Measurements from ENCODE around the gene SRRM4. TPM values are rescaled to one million over a fixed set of nuclear protein-coding genes. Genes with fewer than 3 reads are reported as not detected.
A peak's percentile ranks its signal among the peaks of the same experiment; 100 is the strongest.

The SRRM4 gene
- total RNA-seq, 1 experiment from 2014 or later, result 0.02 TPM

GRCh38 chr12:119178544-119179334 lies 197.4 kb downstream of the SRRM4 start, which contains the start of gene HSPB8:
Gene HSPB8 (plus strand): TSS chr12:119178931. CDS start chr12:119179313, 382 bp downstream.
- intact Hi-C loops (cut with micrococcal nuclease), result no loop called here
- Histone ChIP-seq H3K9ac (ENCODE audit: low read length) (peak within 1 kb of the TSS; percentile 54), H3K4me1 (ENCODE audit: control insufficient read depth in 1 of 2, insufficient read depth in 2 of 2, low read length in 2 of 2) (peaks cover 45 to 56% of the 10 kb centered on the region in 2 experiments), H3K4me2 (ENCODE audit: low read length) (peak within 1 kb of the TSS; percentile 90), H2AFZ (ENCODE audit: low read depth, low read length, poor library complexity, severe bottlenecking) (peak within 1 kb of the TSS; percentile 68), H3K9me2 (ENCODE audit: insufficient read depth) (no peaks in the 10 kb centered on the region), H3K36me3 (ENCODE audit: control insufficient read depth in 1 of 2, insufficient read depth in 2 of 2, low read length in 2 of 2) (no peaks in the 10 kb centered on the region), H3K4me3 (replicated peaks in 1 of 2; ENCODE audit: low read depth in 1 of 2, low read length in 2 of 2) (peak within 1 kb of the TSS; percentile 41 to 54), H3K27ac (ENCODE audit: low read depth, low read length) (peak within 1 kb of the TSS; percentile 46), H3K9me3 (ENCODE audit: control insufficient read depth in 1 of 2, insufficient read depth in 1 of 2, low read depth in 1 of 2, low read length in 2 of 2) (no peaks in the 10 kb centered on the region), H3K79me2 (ENCODE audit: insufficient read depth, low read length) (no peaks in the 10 kb centered on the region), H4K20me1 (ENCODE audit: insufficient read depth) (no peaks in the 10 kb centered on the region), H3K27me3 (ENCODE audit: insufficient read depth, low read length) (no peaks in the 10 kb centered on the region)
- TF ChIP-seq JUND (IDR thresholded peaks at IDR 0.05) (no peak), POLR2AphosphoS5 (IDR thresholded peaks at IDR 0.05; ENCODE audit: low read depth, low read length) (0 out of 2 replicates have a peak, but pooled peaks have one; percentile 17)
- ChIA-PET CTCF (interaction anchor here (1.8 kb wide), 1 partner anchor 23 kb away, joined by 4 read pairs; no protein-coding TSS in a partner anchor), POLR2A (interaction anchor here (0.9 to 1.4 kb wide), 3 partner anchors 10 to 25 kb away, joined by 3 to 4 read pairs (median 3); no protein-coding TSS in a partner anchor), RAD21 (ENCODE audit: low non-redundant PET in 1 of 2, low total read pairs in 2 of 2, uncharacterized antibody in 2 of 2, unreplicated experiment in 2 of 2) (no interaction called here)
- TSS peak; percentile 61 for BruUV-seq (replicated peaks)
- DNase-seq (ENCODE audit: low read depth, low spot score), result peak; percentile 33
- peak; percentile 88 for ATAC-seq

- Histone ChIP-seq H3K27me3 (ENCODE audit: insufficient read depth, low read length) (no peaks in the 10 kb centered on the region), H3K9me2 (ENCODE audit: insufficient read depth) (no peaks in the 10 kb centered on the region), H3K79me2 (ENCODE audit: insufficient read depth, low read length) (no peaks in the 10 kb centered on the region), H3K4me3 (replicated peaks in 1 of 2; ENCODE audit: low read depth in 1 of 2, low read length in 2 of 2) (peak overlapping the region; percentile 41 to 54), H2AFZ (ENCODE audit: low read depth, low read length, poor library complexity, severe bottlenecking) (peak overlapping the region; percentile 68), H3K27ac (ENCODE audit: low read depth, low read length) (peak overlapping the region; percentile 46), H3K9me3 (ENCODE audit: control insufficient read depth in 1 of 2, insufficient read depth in 1 of 2, low read depth in 1 of 2, low read length in 2 of 2) (no peaks in the 10 kb centered on the region), H3K36me3 (ENCODE audit: control insufficient read depth in 1 of 2, insufficient read depth in 2 of 2, low read length in 2 of 2) (no peaks in the 10 kb centered on the region), H3K4me2 (ENCODE audit: low read length) (peak overlapping the region; percentile 90), H3K9ac (ENCODE audit: low read length) (peak overlapping the region; percentile 54), H4K20me1 (ENCODE audit: insufficient read depth) (no peaks in the 10 kb centered on the region), H3K4me1 (ENCODE audit: control insufficient read depth in 1 of 2, insufficient read depth in 2 of 2, low read length in 2 of 2) (peaks cover 45 to 56% of the 10 kb centered on the region in 2 experiments)
- TF ChIP-seq MAX (IDR thresholded peaks at IDR 0.05) (0 out of 2 replicates have a peak, but pooled peaks have one; percentile 7), JUND (IDR thresholded peaks at IDR 0.05) (peak; percentile 80), SP1 (IDR thresholded peaks at IDR 0.05; ENCODE audit: low read depth) (peak; percentile 55), CTCF (IDR thresholded peaks at IDR 0.05 in 2 of 3, conservative IDR thresholded peaks at IDR 0.05 in 1 of 3; ENCODE audit: borderline replicate concordance in 1 of 3, insufficient read depth in 1 of 3, low read depth in 2 of 3, low read length in 2 of 3) (no peak), FOSL1 (IDR thresholded peaks at IDR 0.05; ENCODE audit: low read depth) (peak; percentile 65), ATF3 (IDR thresholded peaks at IDR 0.05) (no peak; the same call in 1 of the 2 replicates)
- CTCF ChIA-PET, result interaction anchor here (1.8 kb wide), 1 partner anchor 23 kb away, joined by 4 read pairs; no protein-coding TSS in a partner anchor
- POLR2A ChIA-PET, result interaction anchor here (1.1 to 1.4 kb wide), 2 partner anchors 9 to 16 kb away, joined by 3 read pairs; no protein-coding TSS in a partner anchor
- intact Hi-C loops (cut with micrococcal nuclease), result no loop called here
- DNase-seq (ENCODE audit: low read depth, low spot score) (peak; percentile 57), ATAC-seq (peak; percentile 64)
- no TSS peak for BruUV-seq (replicated peaks)
- RAD21 ChIA-PET (ENCODE audit: low non-redundant PET in 1 of 2, low total read pairs in 2 of 2, uncharacterized antibody in 2 of 2, unreplicated experiment in 2 of 2), result no interaction called here
Observed at GRCh38 chr12:119179335-119180021, 198.1 kb downstream of the SRRM4 start.

Measured in HCT116 (cell line).